ENCODE measurements around the gene NCAPH2. TPM values are rescaled to one million over a fixed set of nuclear protein-coding genes. Genes with fewer than 3 reads are reported as not detected.

The NCAPH2 gene
- total RNA-seq, 4 donors from 2014 or later = 51.7 to 155 (median 55.4) TPM

GRCh38 chr22:50523806-50524675 lies 16.0 kb downstream of the NCAPH2 start:
- H3K27ac ChIP-seq = no peak overlapping the region
- no peaks in the 10 kb centered on the region for H3K36me3 ChIP-seq
- no peaks in the 10 kb centered on the region for H3K9me3 ChIP-seq
- peak overlapping the region in 1 of 2 donors; percentile 72 for H3K4me3 ChIP-seq
- H3K4me1 ChIP-seq = no peaks in the 10 kb centered on the region
- intact Hi-C loops (cut with DNase I; ENCODE audit: low total_unique reads) = no loop called here
- no peaks in the 10 kb centered on the region for H3K27me3 ChIP-seq
- TF ChIP-seq POLR2A (IDR thresholded peaks at IDR 0.05) (no peak), CTCF (IDR thresholded peaks at IDR 0.05) (no peak)
- no peak for DNase-seq

- peak overlapping the region; percentile 86 to 88 for H3K27ac ChIP-seq
- H3K9me3 ChIP-seq = no peaks in the 10 kb centered on the region
- peak overlapping the region; percentile 72 to 83 for H3K4me3 ChIP-seq
- H3K27me3 ChIP-seq = peaks cover 0 to 2% of the 10 kb centered on the region in 2 donors
- no peak for TF ChIP-seq CTCF (IDR thresholded peaks at IDR 0.05)
- intact Hi-C loops (cut with DNase I; ENCODE audit: low total_unique reads) = no loop called here
- no peaks in the 10 kb centered on the region for H3K4me1 ChIP-seq
- no peak for DNase-seq
- H3K36me3 ChIP-seq = no peaks in the 10 kb centered on the region
Measured at GRCh38 chr22:50524676-50525103, 16.7 kb downstream of the NCAPH2 start.

GRCh38 chr22:50525104-50525857 lies 17.3 kb downstream of the NCAPH2 start, which contains the start of gene SCO2:
TSS of gene SCO2 (minus strand) at chr22:50525598. CDS start at chr22:50524411, 1,187 bp downstream.
- intact Hi-C loops (cut with DNase I; ENCODE audit: low total_unique reads) = no loop called here
- peak within 1 kb of the TSS; percentile 72 to 83 for H3K4me3 ChIP-seq
- H3K4me1 ChIP-seq = no peaks in the 10 kb centered on the region
- peak within 1 kb of the TSS; percentile 86 to 88 for H3K27ac ChIP-seq
- peak; percentile 68 to 80 for TF ChIP-seq POLR2A (IDR thresholded peaks at IDR 0.05)
- peak in 3 of 4 experiments; percentile 16 to 55 (median 53) for TF ChIP-seq CTCF (IDR thresholded peaks at IDR 0.05)
- no peaks in the 10 kb centered on the region for H3K36me3 ChIP-seq
- no peaks in the 10 kb centered on the region for H3K9me3 ChIP-seq
- DNase-seq = peak; percentile 97
- H3K27me3 ChIP-seq = peaks cover 0 to 8% of the 10 kb centered on the region in 2 donors

GRCh38 chr22:50525858-50526107 lies 17.8 kb downstream of the NCAPH2 start:
- TF ChIP-seq POLR2A (IDR thresholded peaks at IDR 0.05) = no peak
- peak in 1 of 4 experiments; percentile 49 for TF ChIP-seq CTCF (IDR thresholded peaks at IDR 0.05)
- intact Hi-C loops (cut with DNase I; ENCODE audit: low total_unique reads) = no loop called here
- Histone ChIP-seq H3K27ac (peak overlapping the region; percentile 86 to 88), H3K4me1 (peaks cover 0 to 5% of the 10 kb centered on the region in 2 donors), H3K27me3 (peaks cover 0 to 13% of the 10 kb centered on the region in 2 donors), H3K4me3 (peak overlapping the region; percentile 72 to 83), H3K9me3 (no peaks in the 10 kb centered on the region), H3K36me3 (no peaks in the 10 kb centered on the region)
- DNase-seq = no peak

Measured in uterus (tissue), 4 donors.